ENCODE measurements around the gene RCL1.

RCL1 gene

DNA sequence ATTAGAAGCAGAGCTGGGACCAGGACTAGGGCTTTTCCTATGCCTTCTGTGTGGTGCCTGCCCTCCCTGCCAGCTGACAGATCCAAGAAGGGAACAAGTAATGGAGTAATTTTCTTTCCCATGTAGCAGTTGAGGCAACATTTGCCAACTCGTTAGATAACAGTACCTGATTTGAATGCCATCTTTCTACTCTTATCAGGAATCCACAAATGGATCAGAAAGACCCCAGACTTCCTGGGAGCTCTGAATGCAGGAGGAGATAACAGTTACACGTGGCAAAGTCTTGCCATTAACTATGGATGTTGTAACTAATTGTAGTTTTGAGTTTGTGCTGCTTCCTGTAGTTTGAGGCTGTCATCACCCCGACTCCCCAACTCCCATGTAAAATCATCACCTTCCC lies 39.2 kb downstream of the RCL1 start:
- no peaks in the 10 kb centered on the region for H3K9me2 ChIP-seq (replicated peaks; ENCODE audit: insufficient read depth, low read length)
- H3K9me3 ChIP-seq (ENCODE audit: insufficient read depth, low read length): no peaks in the 10 kb centered on the region
- no peak overlapping the region for H3K4me3 ChIP-seq (ENCODE audit: insufficient read depth, low read length, poor library complexity, severe bottlenecking)
- H3K36me3 ChIP-seq (ENCODE audit: low read length): peaks cover 3% of the 10 kb centered on the region; the same call in 1 of the 2 replicates
- H2AFZ ChIP-seq (ENCODE audit: low read depth, low read length, severe bottlenecking): no peak overlapping the region
- H3K79me2 ChIP-seq (ENCODE audit: insufficient read depth, low read length): peaks cover 41% of the 10 kb centered on the region
- no peak overlapping the region for H3K4me2 ChIP-seq (ENCODE audit: low read depth, low read length, poor library complexity, severe bottlenecking)
- no peak overlapping the region for H3K9ac ChIP-seq (ENCODE audit: low read length)
- H3F3A ChIP-seq (ENCODE audit: insufficient read depth): no peaks in the 10 kb centered on the region
- no peak overlapping the region for H3K27ac ChIP-seq (ENCODE audit: low read depth, low read length)
- H4K20me1 ChIP-seq (ENCODE audit: low read depth, low read length): peaks cover 4% of the 10 kb centered on the region; the same call in 1 of the 2 replicates
- TF ChIP-seq, protein P1, sequence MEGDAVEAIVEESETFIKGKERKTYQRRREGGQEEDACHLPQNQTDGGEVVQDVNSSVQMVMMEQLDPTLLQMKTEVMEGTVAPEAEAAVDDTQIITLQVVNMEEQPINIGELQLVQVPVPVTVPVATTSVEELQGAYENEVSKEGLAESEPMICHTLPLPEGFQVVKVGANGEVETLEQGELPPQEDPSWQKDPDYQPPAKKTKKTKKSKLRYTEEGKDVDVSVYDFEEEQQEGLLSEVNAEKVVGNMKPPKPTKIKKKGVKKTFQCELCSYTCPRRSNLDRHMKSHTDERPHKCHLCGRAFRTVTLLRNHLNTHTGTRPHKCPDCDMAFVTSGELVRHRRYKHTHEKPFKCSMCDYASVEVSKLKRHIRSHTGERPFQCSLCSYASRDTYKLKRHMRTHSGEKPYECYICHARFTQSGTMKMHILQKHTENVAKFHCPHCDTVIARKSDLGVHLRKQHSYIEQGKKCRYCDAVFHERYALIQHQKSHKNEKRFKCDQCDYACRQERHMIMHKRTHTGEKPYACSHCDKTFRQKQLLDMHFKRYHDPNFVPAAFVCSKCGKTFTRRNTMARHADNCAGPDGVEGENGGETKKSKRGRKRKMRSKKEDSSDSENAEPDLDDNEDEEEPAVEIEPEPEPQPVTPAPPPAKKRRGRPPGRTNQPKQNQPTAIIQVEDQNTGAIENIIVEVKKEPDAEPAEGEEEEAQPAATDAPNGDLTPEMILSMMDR (IDR thresholded peaks at IDR 0.05; ENCODE audit: insufficient read depth, low read length, poor library complexity, severe bottlenecking): no peak
- TF ChIP-seq EZH2phosphoT487 (conservative IDR thresholded peaks at IDR 0.05; ENCODE audit: low read length): no peak
- H3K27me3 ChIP-seq (ENCODE audit: low read length): no peaks in the 10 kb centered on the region

DNA sequence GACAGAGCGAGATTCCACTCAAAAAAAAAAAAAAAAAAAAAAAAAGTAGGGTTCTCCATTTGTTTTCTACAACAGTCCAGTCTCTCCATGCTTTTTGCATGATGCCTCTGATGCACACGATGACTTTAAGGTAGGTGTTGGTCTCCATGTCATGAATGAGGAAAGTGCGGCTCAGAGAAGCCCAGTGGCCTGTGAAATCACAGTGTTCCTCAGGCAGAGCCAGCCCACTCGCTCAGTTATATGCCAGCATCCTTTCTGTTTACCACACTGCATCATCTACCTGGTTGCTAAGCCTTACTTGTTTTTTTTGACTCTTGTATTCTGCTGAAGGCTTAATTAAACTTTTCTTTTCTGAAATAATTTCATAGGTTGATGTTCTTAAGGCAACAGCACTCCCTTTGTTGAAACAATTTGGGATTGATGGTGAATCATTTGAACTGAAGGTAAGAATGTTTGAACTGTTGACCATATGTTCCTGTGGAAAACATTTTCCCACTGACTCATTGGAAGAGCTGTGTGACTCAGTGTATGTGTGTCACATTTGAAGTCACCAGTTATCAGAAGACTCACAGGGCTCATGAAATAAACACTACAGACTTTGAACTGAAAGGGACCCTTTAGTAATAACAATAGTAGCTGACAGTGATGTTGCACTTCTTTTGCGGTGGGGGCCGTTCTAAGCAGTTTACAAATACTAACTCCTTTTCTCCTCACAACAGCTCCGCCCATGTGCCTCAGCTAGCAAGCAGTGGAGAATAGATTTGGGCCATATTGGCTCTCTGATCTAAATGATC lies 40.2 kb downstream of the RCL1 start:
- Histone ChIP-seq H3K4me2 (ENCODE audit: low read depth, low read length, poor library complexity, severe bottlenecking) (no peak overlapping the region), H3K79me2 (ENCODE audit: insufficient read depth, low read length) (peaks cover 37% of the 10 kb centered on the region), H3F3A (ENCODE audit: insufficient read depth) (no peaks in the 10 kb centered on the region), H3K27ac (ENCODE audit: low read depth, low read length) (no peak overlapping the region), H3K36me3 (ENCODE audit: low read length) (peaks cover 3% of the 10 kb centered on the region; the same call in 1 of the 2 replicates), H2AFZ (ENCODE audit: low read depth, low read length, severe bottlenecking) (no peak overlapping the region), H3K9ac (ENCODE audit: low read length) (no peak overlapping the region), H4K20me1 (ENCODE audit: low read depth, low read length) (peaks cover 4% of the 10 kb centered on the region; the same call in 1 of the 2 replicates), H3K27me3 (ENCODE audit: low read length) (no peaks in the 10 kb centered on the region), H3K9me3 (ENCODE audit: insufficient read depth, low read length) (no peaks in the 10 kb centered on the region), H3K4me3 (ENCODE audit: insufficient read depth, low read length, poor library complexity, severe bottlenecking) (no peak overlapping the region), H3K9me2 (replicated peaks; ENCODE audit: insufficient read depth, low read length) (no peaks in the 10 kb centered on the region)
- TF ChIP-seq EZH2phosphoT487 (conservative IDR thresholded peaks at IDR 0.05; ENCODE audit: low read length): no peak
- TF ChIP-seq, protein P1 (IDR thresholded peaks at IDR 0.05; ENCODE audit: insufficient read depth, low read length, poor library complexity, severe bottlenecking): no peak

DNA sequence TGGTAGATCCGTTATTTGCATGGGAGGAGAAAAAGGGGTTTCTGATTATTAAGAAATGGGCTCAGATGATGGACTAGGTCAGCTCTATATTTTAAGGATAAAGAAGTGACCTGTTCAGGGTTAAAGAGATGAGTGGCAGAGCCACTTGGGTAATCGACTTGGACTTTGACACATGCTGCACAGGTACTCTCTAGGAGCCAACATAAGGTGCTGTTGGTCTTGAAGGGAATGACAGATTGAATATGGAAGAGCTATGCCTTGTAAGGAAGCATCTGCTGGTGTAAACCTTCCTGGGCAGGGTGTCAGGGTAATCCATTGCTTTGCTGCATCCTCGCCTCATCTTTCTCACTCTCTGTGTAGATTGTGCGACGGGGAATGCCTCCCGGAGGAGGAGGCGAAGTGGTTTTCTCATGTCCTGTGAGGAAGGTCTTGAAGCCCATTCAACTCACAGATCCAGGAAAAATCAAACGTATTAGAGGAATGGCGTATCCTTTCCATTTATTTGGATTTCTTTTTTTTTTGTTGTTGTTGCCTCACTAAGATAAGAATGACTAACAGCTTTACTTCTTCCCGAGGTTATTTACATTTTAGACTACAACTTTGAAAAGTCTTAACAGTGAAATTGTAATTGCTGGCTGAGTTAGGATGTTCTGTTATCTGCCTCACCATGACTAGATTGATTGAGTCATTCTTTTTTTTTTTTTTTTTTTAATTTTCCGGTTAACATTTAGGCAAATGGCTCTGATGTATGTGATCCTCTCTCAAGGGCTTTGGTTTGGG lies 41.2 kb downstream of the RCL1 start:
- Histone ChIP-seq H3K27ac (ENCODE audit: low read depth, low read length) (no peak overlapping the region), H4K20me1 (ENCODE audit: low read depth, low read length) (no peaks in the 10 kb centered on the region; the same call in 1 of the 2 replicates), H3K79me2 (ENCODE audit: insufficient read depth, low read length) (peaks cover 27% of the 10 kb centered on the region)

More for the DNA sequence above, 41.2 kb downstream of the RCL1 start:
- Histone ChIP-seq H3K4me2 (ENCODE audit: low read depth, low read length, poor library complexity, severe bottlenecking) (no peak overlapping the region), H3K4me3 (ENCODE audit: insufficient read depth, low read length, poor library complexity, severe bottlenecking) (no peak overlapping the region), H3K9me2 (replicated peaks; ENCODE audit: insufficient read depth, low read length) (no peaks in the 10 kb centered on the region), H3K9ac (ENCODE audit: low read length) (no peak overlapping the region), H3K27me3 (ENCODE audit: low read length) (no peaks in the 10 kb centered on the region), H3F3A (ENCODE audit: insufficient read depth) (no peaks in the 10 kb centered on the region), H3K36me3 (ENCODE audit: low read length) (0 out of 2 replicates have a peak, but pooled peaks cover 3% of the 10 kb centered on the region), H3K9me3 (ENCODE audit: insufficient read depth, low read length) (no peaks in the 10 kb centered on the region), H2AFZ (ENCODE audit: low read depth, low read length, severe bottlenecking) (no peak overlapping the region)
- TF ChIP-seq, protein P1 (IDR thresholded peaks at IDR 0.05; ENCODE audit: insufficient read depth, low read length, poor library complexity, severe bottlenecking): no peak
- TF ChIP-seq EZH2phosphoT487 (conservative IDR thresholded peaks at IDR 0.05; ENCODE audit: low read length): no peak

All from SU-DHL-6 (cell line).